HUDEP-2 (cell line): ENCODE results near the gene PTTG1IP2.

ENCODE experiments used
- DNase-seq, 76 experiments: peaks; one replicate each; lab custom pipeline; 2025; ENCODE audit not compliant: unreplicated experiment in 76 of 76; lab: John Stamatoyannopoulos, UW

PTTG1IP2 gene

GRCh38 chr7:90551036-90551435, 81.6 kb downstream of the PTTG1IP2 start:
- no peak for DNase-seq

DNA sequence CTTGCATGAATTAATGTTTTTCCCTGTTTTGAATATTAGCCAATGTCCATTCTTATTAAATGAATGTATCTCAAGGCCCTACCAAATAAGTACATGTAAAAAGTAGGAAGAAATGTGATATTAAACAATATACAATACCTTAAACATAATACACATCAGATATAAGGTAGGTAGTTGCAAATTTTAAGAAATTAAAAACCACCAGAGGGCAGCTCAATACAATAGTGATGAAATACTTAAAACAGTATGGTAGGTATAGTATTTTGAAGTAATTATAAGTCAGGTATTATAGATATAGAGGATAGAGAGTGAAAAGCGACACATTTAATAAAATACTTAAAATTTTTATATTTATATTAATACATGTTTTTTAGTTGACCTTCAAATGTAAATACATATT, 83.1 kb downstream of the PTTG1IP2 start:
- no peak for DNase-seq

GRCh38 chr7:90560730-90561129, 91.3 kb downstream of the PTTG1IP2 start:
- DNase-seq, result no peak
